ENCODE measurements around the gene SSBP2.
"Not testable (repeated sequence)": the region's sequence is repeated elsewhere in the genome, so short reads cannot be mapped to it uniquely, and the experiment has no call there.

The SSBP2 gene

GRCh38 chr5:81646469-81646995 lies 104.4 kb downstream of the SSBP2 start:
- DNase-seq = no peak

GRCh38 chr5:81642210-81642609 lies 108.7 kb downstream of the SSBP2 start:
- no peak for DNase-seq

GRCh38 chr5:81639556-81639955 lies 111.3 kb downstream of the SSBP2 start:
- DNase-seq = no peak

GRCh38 chr5:81638471-81638870 lies 112.4 kb downstream of the SSBP2 start:
- DNase-seq = no peak

GRCh38 chr5:81633891-81634290 lies 117.0 kb downstream of the SSBP2 start:
- DNase-seq = no peak

- no peak for DNase-seq
Measured at GRCh38 chr5:81633471-81633870, 117.4 kb downstream of the SSBP2 start.

- DNase-seq = no peak
Measured at GRCh38 chr5:81632679-81633078, 118.2 kb downstream of the SSBP2 start.

GRCh38 chr5:81631621-81632020 lies 119.3 kb downstream of the SSBP2 start:
- no peak for DNase-seq

- peak; percentile 25 for DNase-seq
Measured at GRCh38 chr5:81631124-81631523, 119.8 kb downstream of the SSBP2 start.

GRCh38 chr5:81630684-81631083 lies 120.2 kb downstream of the SSBP2 start:
- no peak for DNase-seq

- DNase-seq = no peak
Measured at GRCh38 chr5:81629986-81630385, 120.9 kb downstream of the SSBP2 start.

GRCh38 chr5:81628061-81628460 lies 122.8 kb downstream of the SSBP2 start:
- not testable (repeated sequence) for DNase-seq

- DNase-seq = no peak
Measured at GRCh38 chr5:81626524-81626923, 124.4 kb downstream of the SSBP2 start.

- DNase-seq = no peak
Measured at GRCh38 chr5:81609810-81610375, 141.0 kb downstream of the SSBP2 start.

- DNase-seq = no peak
Measured at GRCh38 chr5:81608976-81609375, 141.9 kb downstream of the SSBP2 start.

- no peak for DNase-seq
Measured at GRCh38 chr5:81607693-81608092, 143.2 kb downstream of the SSBP2 start.

- DNase-seq = no peak
Measured at GRCh38 chr5:81606150-81606549, 144.7 kb downstream of the SSBP2 start.

- no peak for DNase-seq
Measured at GRCh38 chr5:81605299-81605698, 145.6 kb downstream of the SSBP2 start.

- no peak for DNase-seq
Measured at GRCh38 chr5:81604193-81604592, 146.7 kb downstream of the SSBP2 start.

- no peak for DNase-seq
Measured at GRCh38 chr5:81601919-81602318, 149.0 kb downstream of the SSBP2 start.

- DNase-seq = not testable (repeated sequence)
Measured at GRCh38 chr5:81592085-81592484, 158.8 kb downstream of the SSBP2 start.

- no peak for DNase-seq
Measured at GRCh38 chr5:81590498-81591384, 160.2 kb downstream of the SSBP2 start.

- no peak for DNase-seq
Measured at GRCh38 chr5:81579262-81579924, 171.5 kb downstream of the SSBP2 start.

- no peak for DNase-seq
Measured at GRCh38 chr5:81577091-81577490, 173.8 kb downstream of the SSBP2 start.
